ENCODE results near the gene TIE1.

GRCh38 chr1:43307458-43308158 is 6.8 kb downstream of the TIE1 start:
- TF ChIP-seq CTCF (IDR thresholded peaks at IDR 0.05) (no peak), POLR2A (IDR thresholded peaks at IDR 0.05) (no peak)
